CD4-positive, alpha-beta T cell treated with Interleukin-17A for 1 hour (primary cell): ENCODE results near the gene ARFGEF2.
"Not testable (repeated sequence)": the region's sequence is repeated elsewhere in the genome, so short reads cannot be mapped to it uniquely, and the experiment has no call there.

Source experiments
- DNase-seq: peaks from one replicate; pipeline ENCODE4 v3.0.0-alpha.2; 2020

Gene ARFGEF2

DNA sequence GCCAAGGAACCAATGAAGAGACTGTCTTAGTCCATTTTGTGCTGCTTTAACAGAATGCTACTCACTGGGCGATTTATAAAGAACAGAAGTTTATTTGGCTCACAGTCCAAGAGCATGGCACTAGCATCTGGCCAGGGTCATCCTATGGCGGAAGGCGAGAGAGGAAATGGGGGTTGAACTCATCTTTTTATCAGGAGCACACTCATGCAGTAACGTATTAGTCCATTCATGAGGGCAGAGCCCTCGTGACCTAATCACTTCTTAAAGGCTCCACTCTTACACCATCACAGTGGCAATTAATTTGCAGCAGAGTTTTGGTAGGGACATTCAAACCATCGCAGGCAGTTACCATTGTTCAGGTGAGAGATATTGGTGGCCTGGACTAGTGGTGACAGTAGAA lies 8.5 kb downstream of the ARFGEF2 start:
- no peak for DNase-seq

GRCh38 chr20:48930878-48931277 lies 9.4 kb downstream of the ARFGEF2 start:
- no peak for DNase-seq

- DNase-seq: no peak
Measured at GRCh38 chr20:48931527-48932374, 10.2 kb downstream of the ARFGEF2 start.

DNA sequence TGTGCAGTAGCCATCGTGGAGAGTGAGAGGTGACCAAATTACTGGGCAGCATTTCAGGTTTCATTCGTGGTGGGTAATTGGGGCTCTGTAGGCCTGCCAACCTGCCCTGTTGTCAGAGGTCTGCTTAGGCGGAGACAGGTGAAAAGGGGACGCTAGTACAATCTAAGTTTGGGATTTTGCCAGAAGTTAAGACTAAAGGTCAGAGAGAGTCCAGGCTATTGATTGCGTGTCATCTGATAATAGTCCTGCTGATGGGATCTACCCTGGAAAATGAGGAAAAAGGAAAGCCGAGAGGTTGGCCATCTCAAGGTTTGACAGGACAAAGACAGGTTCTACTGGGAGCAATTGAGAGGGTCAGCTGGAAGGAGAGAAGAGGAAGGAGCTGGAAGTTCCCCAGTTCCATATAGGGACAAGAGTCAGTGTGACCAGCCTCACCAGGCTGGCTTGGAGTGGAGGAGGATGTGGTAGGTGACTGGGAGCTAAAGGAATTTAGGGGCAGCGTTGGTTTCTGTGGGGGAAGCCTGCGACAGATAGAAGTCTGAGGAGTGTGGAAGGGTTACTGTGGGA lies 10.9 kb downstream of the ARFGEF2 start:
- no peak for DNase-seq

DNA sequence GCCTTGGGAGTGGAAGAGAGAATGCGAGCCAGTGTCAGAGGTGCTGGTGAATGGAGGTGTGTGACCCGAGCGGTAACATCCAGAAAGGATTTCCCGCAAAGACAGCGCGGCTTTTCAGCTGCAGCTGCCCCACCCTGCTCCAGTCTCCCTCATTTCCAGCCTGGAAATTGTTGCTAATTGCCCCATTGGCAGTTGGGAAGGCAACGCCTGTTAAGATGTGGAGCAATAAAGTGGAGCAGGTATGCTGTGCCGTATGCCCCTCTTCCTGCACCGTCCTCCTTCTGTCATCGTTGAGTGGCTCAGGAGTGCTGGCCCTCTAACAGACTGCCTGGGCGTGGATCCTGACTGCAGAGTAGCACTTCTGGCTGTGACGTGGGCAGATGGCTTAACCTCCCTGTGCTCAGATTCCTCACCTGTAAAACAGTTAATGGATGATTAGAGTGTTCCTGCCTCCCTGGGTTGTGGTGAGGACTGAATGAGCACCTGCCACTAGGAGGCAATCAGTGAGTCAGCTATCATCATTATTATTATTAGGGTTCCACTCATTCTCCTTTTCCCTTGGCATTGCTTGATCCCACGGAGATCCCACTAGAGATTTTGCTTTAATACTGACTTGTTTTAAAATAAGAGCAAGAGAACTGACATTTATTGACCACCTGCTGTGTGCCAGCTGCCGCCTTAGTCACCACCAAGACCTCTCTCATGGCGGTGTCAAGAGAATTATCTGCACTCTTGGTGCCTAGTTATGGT lies 11.7 kb downstream of the ARFGEF2 start:
- DNase-seq: no peak

GRCh38 chr20:48934273-48934877 lies 12.9 kb downstream of the ARFGEF2 start:
- not testable (repeated sequence) for DNase-seq

DNA sequence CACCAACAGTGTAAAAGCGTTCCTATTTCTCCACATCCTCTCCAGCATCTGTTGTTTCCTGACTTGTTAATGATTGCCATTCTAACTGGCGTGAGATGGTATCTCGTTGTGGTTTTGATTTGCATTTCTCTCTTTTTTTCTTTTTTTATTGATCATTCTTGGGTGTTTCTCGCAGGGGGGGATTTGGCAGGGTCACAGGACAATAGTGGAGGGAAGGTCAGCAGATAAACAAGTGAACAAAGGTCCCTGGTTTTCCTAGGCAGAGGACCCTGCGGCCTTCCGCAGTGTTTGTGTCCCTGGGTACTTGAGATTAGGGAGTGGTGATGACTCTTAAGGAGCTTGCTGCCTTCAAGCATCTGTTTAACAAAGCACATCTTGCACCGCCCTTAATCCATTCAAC lies 13.5 kb downstream of the ARFGEF2 start:
- DNase-seq: not testable (repeated sequence)

- DNase-seq: not testable (repeated sequence)
Measured at GRCh38 chr20:48936178-48936577, 14.7 kb downstream of the ARFGEF2 start.

DNA sequence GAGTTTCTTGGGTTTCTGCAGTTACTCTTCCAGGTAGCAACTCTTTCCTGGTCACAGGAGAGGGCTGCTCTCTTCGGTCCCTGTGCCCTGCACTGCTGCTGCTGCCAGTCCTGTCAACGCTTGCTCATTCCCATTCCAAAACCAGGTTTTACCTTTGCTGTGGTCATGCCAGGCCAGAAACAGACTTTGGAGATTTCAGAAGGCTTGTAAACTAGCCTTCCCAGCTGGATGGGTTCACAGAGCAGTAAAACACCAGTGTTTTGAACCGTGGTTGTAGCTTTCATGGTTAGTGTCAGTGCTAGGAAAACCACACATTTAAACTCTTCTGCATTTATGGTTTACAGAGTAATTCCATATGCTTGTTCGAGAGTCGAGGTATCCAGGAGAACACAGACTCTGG lies 16.2 kb downstream of the ARFGEF2 start:
- no peak for DNase-seq

DNA sequence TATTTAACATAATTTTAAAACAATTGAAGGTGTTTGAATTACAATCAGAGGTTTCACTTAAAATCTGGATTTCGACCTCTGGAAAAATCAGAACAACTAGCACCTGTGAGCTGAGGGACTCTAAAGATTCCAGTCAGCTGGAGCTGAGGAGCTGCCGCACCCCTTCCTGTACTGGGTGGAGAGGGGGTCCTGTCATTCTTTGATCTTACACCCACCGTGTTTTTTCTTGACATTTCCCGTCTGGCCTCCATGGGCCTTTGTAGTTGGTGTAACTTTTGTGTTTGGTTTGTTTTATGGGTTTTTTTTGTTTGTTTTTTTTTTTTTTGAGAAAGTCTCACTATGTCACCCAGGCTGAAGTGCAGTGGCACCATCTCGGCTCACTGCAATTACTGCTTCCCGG lies 17.2 kb downstream of the ARFGEF2 start:
- DNase-seq: no peak

GRCh38 chr20:48940170-48940569 lies 18.7 kb downstream of the ARFGEF2 start:
- DNase-seq: no peak

- no peak for DNase-seq
Measured at GRCh38 chr20:48941467-48941866, 20.0 kb downstream of the ARFGEF2 start.

- DNase-seq: no peak
Measured at GRCh38 chr20:48942730-48943129, 21.2 kb downstream of the ARFGEF2 start.

DNA sequence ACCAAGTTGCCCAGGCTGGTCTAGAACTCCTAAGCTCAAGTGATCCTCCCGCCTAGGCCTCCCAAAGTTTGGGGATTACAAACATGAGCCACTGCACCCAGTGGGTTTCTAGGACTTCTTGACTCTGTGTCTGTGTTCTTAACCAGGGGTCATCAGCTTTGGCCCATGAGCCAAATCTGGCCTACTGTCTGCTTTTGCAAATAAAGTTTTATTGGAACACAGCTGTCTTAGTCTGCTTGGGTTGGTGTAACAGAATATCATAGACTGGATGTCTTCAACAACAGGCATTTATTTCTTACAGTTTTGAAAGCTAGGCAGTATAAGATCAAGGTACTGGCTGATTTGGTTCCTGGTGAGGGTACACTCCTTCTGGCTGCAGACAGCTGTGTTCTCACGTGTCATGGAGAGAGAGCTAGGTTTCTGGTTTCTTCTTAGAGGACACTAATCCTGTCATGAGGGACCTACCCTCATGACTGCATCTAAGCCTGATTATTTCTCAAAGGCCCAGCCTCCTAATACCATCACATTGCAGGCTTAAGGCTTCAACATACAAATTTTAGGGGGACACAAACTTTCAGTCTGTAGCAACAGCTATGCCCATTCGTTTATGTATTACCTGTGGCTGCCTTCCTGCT lies 23.3 kb downstream of the ARFGEF2 start:
- no peak for DNase-seq

GRCh38 chr20:48945840-48946514 lies 24.5 kb downstream of the ARFGEF2 start:
- no peak for DNase-seq

- DNase-seq: no peak
Measured at GRCh38 chr20:48948612-48949011, 27.1 kb downstream of the ARFGEF2 start.

DNA sequence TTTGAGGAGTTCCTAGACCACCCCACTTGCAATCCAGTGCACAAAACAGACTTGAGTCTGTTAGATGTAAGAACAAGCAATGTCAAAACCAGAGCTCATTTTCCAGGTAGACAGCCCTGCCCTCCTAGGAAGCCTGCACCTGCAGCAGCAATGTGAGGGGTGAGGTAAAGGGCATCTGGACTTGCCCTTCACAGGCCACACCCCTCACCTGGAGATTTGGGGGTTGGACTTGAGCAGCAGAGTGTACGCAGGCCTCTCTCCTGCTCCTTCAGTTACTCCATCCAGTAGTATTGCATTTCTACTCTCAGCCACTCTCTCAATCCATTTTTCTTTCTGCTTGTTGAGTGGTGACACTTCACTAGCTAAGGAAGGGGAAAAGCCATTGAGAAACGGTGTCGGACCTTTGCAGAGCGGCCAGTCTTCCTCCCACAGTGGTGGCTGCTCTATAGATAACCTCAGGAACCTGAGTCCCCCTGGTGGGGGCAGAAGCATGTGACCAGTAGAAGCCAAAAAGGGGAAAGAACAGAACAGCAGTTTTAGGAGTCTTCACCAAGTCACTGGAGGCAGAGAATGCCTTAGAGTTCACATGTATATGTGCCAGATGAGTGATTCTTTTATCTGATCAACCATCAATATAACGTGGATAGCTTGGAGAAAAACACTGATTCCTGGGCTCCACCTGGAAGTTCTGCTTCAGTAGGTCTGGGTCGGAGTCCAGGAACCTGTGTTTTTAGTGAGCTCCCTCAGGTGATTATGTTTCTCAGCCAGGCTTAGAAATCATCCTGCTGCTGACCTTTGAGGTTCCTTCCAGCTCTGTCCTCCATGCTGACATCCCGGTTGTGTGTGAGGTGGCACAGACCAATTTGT lies 28.0 kb downstream of the ARFGEF2 start:
- no peak for DNase-seq

DNA sequence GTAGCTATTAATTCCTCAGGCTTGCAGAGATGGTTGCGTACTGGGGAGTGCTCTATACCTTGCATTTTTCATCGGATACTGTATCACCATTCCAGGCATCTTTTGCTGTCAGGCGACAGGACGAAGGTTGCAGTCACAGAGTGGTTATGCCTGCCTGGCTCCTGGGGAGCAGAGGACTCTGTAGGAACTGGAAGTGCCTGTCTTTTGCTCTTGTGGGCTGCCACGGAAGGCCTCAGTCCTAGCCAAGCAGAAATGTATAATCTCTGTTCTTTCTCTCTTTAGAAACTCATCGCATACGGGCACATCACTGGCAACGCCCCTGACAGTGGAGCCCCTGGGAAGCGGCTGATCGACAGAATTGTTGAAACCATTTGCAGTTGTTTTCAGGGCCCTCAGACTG lies 29.5 kb downstream of the ARFGEF2 start:
- DNase-seq: no peak

GRCh38 chr20:48951646-48952045 lies 30.1 kb downstream of the ARFGEF2 start:
- DNase-seq: no peak

DNA sequence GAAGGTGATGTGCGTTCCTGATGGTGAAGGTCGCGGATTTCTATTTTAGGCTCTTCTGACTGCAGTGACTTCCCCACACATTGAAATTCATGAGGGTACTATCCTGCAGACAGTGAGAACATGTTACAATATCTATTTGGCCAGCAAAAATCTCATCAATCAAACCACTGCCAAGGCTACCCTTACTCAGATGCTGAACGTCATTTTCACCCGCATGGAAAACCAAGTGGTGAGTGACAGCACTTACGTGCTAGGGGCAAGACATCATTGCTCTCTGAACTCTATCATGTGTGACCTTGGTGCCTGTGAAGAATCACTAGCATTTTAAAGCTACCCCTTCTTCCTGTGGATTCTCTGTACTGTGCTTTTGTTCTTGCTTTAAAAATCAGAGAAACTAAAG lies 31.1 kb downstream of the ARFGEF2 start:
- DNase-seq: no peak

- no peak for DNase-seq
Measured at GRCh38 chr20:48953653-48954052, 32.1 kb downstream of the ARFGEF2 start.
